ENCODE measurements around the gene GFI1.
"Not testable (repeated sequence)": the region's sequence is repeated elsewhere in the genome, so short reads cannot be mapped to it uniquely, and the experiment has no call there.

GFI1 gene

GRCh38 chr1:92444351-92444750 is 42.4 kb downstream of the GFI1 start:
- H3K4me1 ChIP-seq (ENCODE audit: control insufficient read depth, insufficient read depth, low read length) = peaks cover 12% of the 10 kb centered on the region
- no peaks in the 10 kb centered on the region for H3K36me3 ChIP-seq (ENCODE audit: control insufficient read depth, insufficient read depth, low read length)
- no peak overlapping the region for H3K27ac ChIP-seq (ENCODE audit: insufficient read depth, low read depth, low read length, poor library complexity, severe bottlenecking)
- WGBS, 2 experiments = 92 to 95% methylated on average over 1 of the region's 1 CpG
- no peaks in the 10 kb centered on the region for H3K9me3 ChIP-seq (ENCODE audit: control insufficient read depth, low read length)
- no peak overlapping the region for H3K4me3 ChIP-seq (ENCODE audit: insufficient read depth, low read depth, low read length)
- H3K27me3 ChIP-seq (ENCODE audit: control insufficient read depth, insufficient read depth, low read length, poor library complexity, severe bottlenecking) = no peaks in the 10 kb centered on the region

GRCh38 chr1:92443893-92444292 is 42.8 kb downstream of the GFI1 start:
- Histone ChIP-seq H3K4me3 (ENCODE audit: insufficient read depth, low read depth, low read length) (no peak overlapping the region), H3K27ac (ENCODE audit: insufficient read depth, low read depth, low read length, poor library complexity, severe bottlenecking) (no peak overlapping the region), H3K4me1 (ENCODE audit: control insufficient read depth, insufficient read depth, low read length) (peaks cover 12% of the 10 kb centered on the region), H3K9me3 (ENCODE audit: control insufficient read depth, low read length) (no peaks in the 10 kb centered on the region), H3K27me3 (ENCODE audit: control insufficient read depth, insufficient read depth, low read length, poor library complexity, severe bottlenecking) (no peaks in the 10 kb centered on the region), H3K36me3 (ENCODE audit: control insufficient read depth, insufficient read depth, low read length) (no peaks in the 10 kb centered on the region)
- WGBS, 2 experiments = 92 to 96% methylated on average over 3 of the region's 3 CpGs

- H3K27ac ChIP-seq (ENCODE audit: insufficient read depth, low read depth, low read length, poor library complexity, severe bottlenecking) = no peak overlapping the region
- H3K9me3 ChIP-seq (ENCODE audit: control insufficient read depth, low read length) = no peaks in the 10 kb centered on the region
- H3K27me3 ChIP-seq (ENCODE audit: control insufficient read depth, insufficient read depth, low read length, poor library complexity, severe bottlenecking) = no peaks in the 10 kb centered on the region
- peaks cover 12% of the 10 kb centered on the region for H3K4me1 ChIP-seq (ENCODE audit: control insufficient read depth, insufficient read depth, low read length)
- no peak overlapping the region for H3K4me3 ChIP-seq (ENCODE audit: insufficient read depth, low read depth, low read length)
- H3K36me3 ChIP-seq (ENCODE audit: control insufficient read depth, insufficient read depth, low read length) = no peaks in the 10 kb centered on the region
- 95 to 98% methylated on average over 5 of the region's 5 CpGs for WGBS, 2 experiments
These were observed 44.4 kb downstream of the GFI1 start for GRCh38 chr1:92442351-92442750.

- H3K4me1 ChIP-seq (ENCODE audit: control insufficient read depth, insufficient read depth, low read length) = peaks cover 8% of the 10 kb centered on the region
- WGBS, 2 experiments = 77 to 80% methylated on average over 32 of the region's 32 CpGs
- no peaks in the 10 kb centered on the region for H3K36me3 ChIP-seq (ENCODE audit: control insufficient read depth, insufficient read depth, low read length)
- no peak overlapping the region for H3K27ac ChIP-seq (ENCODE audit: insufficient read depth, low read depth, low read length, poor library complexity, severe bottlenecking)
- H3K9me3 ChIP-seq (ENCODE audit: control insufficient read depth, low read length) = no peaks in the 10 kb centered on the region
- no peaks in the 10 kb centered on the region for H3K27me3 ChIP-seq (ENCODE audit: control insufficient read depth, insufficient read depth, low read length, poor library complexity, severe bottlenecking)
- no peak overlapping the region for H3K4me3 ChIP-seq (ENCODE audit: insufficient read depth, low read depth, low read length)
These were observed 44.9 kb downstream of the GFI1 start for GRCh38 chr1:92441697-92442342.

GRCh38 chr1:92441316-92441696 is 45.4 kb downstream of the GFI1 start:
- no peak overlapping the region for H3K4me3 ChIP-seq (ENCODE audit: insufficient read depth, low read depth, low read length)
- H3K27me3 ChIP-seq (ENCODE audit: control insufficient read depth, insufficient read depth, low read length, poor library complexity, severe bottlenecking) = no peaks in the 10 kb centered on the region
- no peaks in the 10 kb centered on the region for H3K9me3 ChIP-seq (ENCODE audit: control insufficient read depth, low read length)
- H3K36me3 ChIP-seq (ENCODE audit: control insufficient read depth, insufficient read depth, low read length) = no peaks in the 10 kb centered on the region
- WGBS, 2 experiments = 87 to 90% methylated on average over 9 of the region's 9 CpGs
- peaks cover 4% of the 10 kb centered on the region for H3K4me1 ChIP-seq (ENCODE audit: control insufficient read depth, insufficient read depth, low read length)
- H3K27ac ChIP-seq (ENCODE audit: insufficient read depth, low read depth, low read length, poor library complexity, severe bottlenecking) = no peak overlapping the region

- Histone ChIP-seq H3K9me3 (ENCODE audit: control insufficient read depth, low read length) (no peaks in the 10 kb centered on the region), H3K27me3 (ENCODE audit: control insufficient read depth, insufficient read depth, low read length, poor library complexity, severe bottlenecking) (no peaks in the 10 kb centered on the region), H3K27ac (ENCODE audit: insufficient read depth, low read depth, low read length, poor library complexity, severe bottlenecking) (no peak overlapping the region), H3K4me3 (ENCODE audit: insufficient read depth, low read depth, low read length) (no peak overlapping the region), H3K36me3 (ENCODE audit: control insufficient read depth, insufficient read depth, low read length) (no peaks in the 10 kb centered on the region), H3K4me1 (ENCODE audit: control insufficient read depth, insufficient read depth, low read length) (peaks cover 4% of the 10 kb centered on the region)
- WGBS, 2 experiments = 92 to 95% methylated on average over 1 of the region's 1 CpG
These were observed 47.4 kb downstream of the GFI1 start for GRCh38 chr1:92439291-92439690.

GRCh38 chr1:92434572-92434971 is 52.2 kb downstream of the GFI1 start:
- no CpG with 5 or more reads among the region's 1 CpG for WGBS, 2 experiments
- H3K27ac ChIP-seq (ENCODE audit: insufficient read depth, low read depth, low read length, poor library complexity, severe bottlenecking); H3K27me3 ChIP-seq (ENCODE audit: control insufficient read depth, insufficient read depth, low read length, poor library complexity, severe bottlenecking); H3K9me3 ChIP-seq (ENCODE audit: control insufficient read depth, low read length); H3K36me3 ChIP-seq (ENCODE audit: control insufficient read depth, insufficient read depth, low read length); H3K4me3 ChIP-seq (ENCODE audit: insufficient read depth, low read depth, low read length); H3K4me1 ChIP-seq (ENCODE audit: control insufficient read depth, insufficient read depth, low read length): not testable (repeated sequence)

GRCh38 chr1:92430030-92430429 is 56.7 kb downstream of the GFI1 start:
- Histone ChIP-seq H3K27me3 (ENCODE audit: control insufficient read depth, insufficient read depth, low read length, poor library complexity, severe bottlenecking) (no peaks in the 10 kb centered on the region), H3K27ac (ENCODE audit: insufficient read depth, low read depth, low read length, poor library complexity, severe bottlenecking) (no peak overlapping the region), H3K36me3 (ENCODE audit: control insufficient read depth, insufficient read depth, low read length) (no peaks in the 10 kb centered on the region), H3K4me3 (ENCODE audit: insufficient read depth, low read depth, low read length) (no peak overlapping the region), H3K4me1 (ENCODE audit: control insufficient read depth, insufficient read depth, low read length) (no peaks in the 10 kb centered on the region), H3K9me3 (ENCODE audit: control insufficient read depth, low read length) (no peaks in the 10 kb centered on the region)
- WGBS, 2 experiments = 100% methylated on average over 1 of the region's 1 CpG; no CpG with 5 or more reads in 1 of the 2 experiments

- H3K4me3 ChIP-seq (ENCODE audit: insufficient read depth, low read depth, low read length) = no peak overlapping the region
- no peaks in the 10 kb centered on the region for H3K4me1 ChIP-seq (ENCODE audit: control insufficient read depth, insufficient read depth, low read length)
- no peaks in the 10 kb centered on the region for H3K27me3 ChIP-seq (ENCODE audit: control insufficient read depth, insufficient read depth, low read length, poor library complexity, severe bottlenecking)
- H3K27ac ChIP-seq (ENCODE audit: insufficient read depth, low read depth, low read length, poor library complexity, severe bottlenecking) = no peak overlapping the region
- no peaks in the 10 kb centered on the region for H3K9me3 ChIP-seq (ENCODE audit: control insufficient read depth, low read length)
- 26 to 32% methylated on average over 2 of the region's 2 CpGs for WGBS, 2 experiments
- H3K36me3 ChIP-seq (ENCODE audit: control insufficient read depth, insufficient read depth, low read length) = no peaks in the 10 kb centered on the region
These were observed 61.1 kb downstream of the GFI1 start for GRCh38 chr1:92425617-92426016.
